Measurements from ENCODE around the gene CEP70. TPM values are rescaled to one million over a fixed set of nuclear protein-coding genes. Genes with fewer than 3 reads are reported as not detected.
"Not testable (repeated sequence)": the region's sequence is repeated elsewhere in the genome, so short reads cannot be mapped to it uniquely, and the experiment has no call there.

CEP70 gene
- total RNA-seq, 1 experiment from 2014 or later = 64.5 TPM

GRCh38 chr3:138491971-138492370 is 102.1 kb downstream of the CEP70 start:
- no TSS peak for BruUV-seq (replicated peaks)
- Histone ChIP-seq H3K9me3 (ENCODE audit: control insufficient read depth, insufficient read depth, low read depth, low read length) (peaks cover 9% of the 10 kb centered on the region; the same call in 1 of the 2 replicates), H3K36me3 (ENCODE audit: control insufficient read depth, insufficient read depth, low read length) (peaks cover 5% of the 10 kb centered on the region; the same call in 1 of the 2 replicates), H3K4me3 (ENCODE audit: low read depth in 2 of 2, low read length in 2 of 2) (no peak overlapping the region), H3K27ac (ENCODE audit: low read length) (no peak overlapping the region), H3K4me1 (ENCODE audit: control insufficient read depth, insufficient read depth, low read length) (no peaks in the 10 kb centered on the region), H3K27me3 (ENCODE audit: control insufficient read depth, insufficient read depth, low read length) (no peaks in the 10 kb centered on the region)
- ATAC-seq (no peak), DNase-seq (ENCODE audit: low read depth, low spot score) (no peak)
- TF ChIP-seq CTCF (IDR thresholded peaks at IDR 0.05) (no peak), TCF7L2 (IDR thresholded peaks at IDR 0.05; ENCODE audit: low read depth, low read length) (no peak), POLR2AphosphoS5 (IDR thresholded peaks at IDR 0.05; ENCODE audit: low read depth, low read length) (no peak), REST (IDR thresholded peaks at IDR 0.05; ENCODE audit: insufficient read depth in 1 of 2, low read depth in 2 of 2, low read length in 1 of 2) (no peak), SIN3A (IDR thresholded peaks at IDR 0.05; ENCODE audit: borderline replicate concordance, insufficient read depth, low read depth, low read length) (no peak)
- POLR2A ChIA-PET = no interaction called here
- intact Hi-C loops (cut with micrococcal nuclease; ENCODE audit: unreplicated experiment) = no loop called here
- in situ Hi-C loops (cut with HindIII; ENCODE audit: low pct_unique_long_range_greater_than_20kb, low sequenced_read_pairs) = no loop called here
- CTCF ChIA-PET = no interaction called here

- H3K4me1 ChIP-seq (ENCODE audit: control insufficient read depth, insufficient read depth, low read length); H3K27ac ChIP-seq (ENCODE audit: low read length); H3K9me3 ChIP-seq (ENCODE audit: control insufficient read depth, insufficient read depth, low read depth, low read length); in situ Hi-C loops (cut with HindIII; ENCODE audit: low pct_unique_long_range_greater_than_20kb, low sequenced_read_pairs); DNase-seq (ENCODE audit: low read depth, low spot score); ATAC-seq; H3K36me3 ChIP-seq (ENCODE audit: control insufficient read depth, insufficient read depth, low read length); intact Hi-C loops (cut with micrococcal nuclease; ENCODE audit: unreplicated experiment); H3K4me3 ChIP-seq (ENCODE audit: low read depth in 2 of 2, low read length in 2 of 2); H3K27me3 ChIP-seq (ENCODE audit: control insufficient read depth, insufficient read depth, low read length); POLR2A ChIA-PET; BruUV-seq (replicated peaks); CTCF ChIA-PET: not testable (repeated sequence)
Measured at GRCh38 chr3:138486580-138486979, 107.5 kb downstream of the CEP70 start.

DNA sequence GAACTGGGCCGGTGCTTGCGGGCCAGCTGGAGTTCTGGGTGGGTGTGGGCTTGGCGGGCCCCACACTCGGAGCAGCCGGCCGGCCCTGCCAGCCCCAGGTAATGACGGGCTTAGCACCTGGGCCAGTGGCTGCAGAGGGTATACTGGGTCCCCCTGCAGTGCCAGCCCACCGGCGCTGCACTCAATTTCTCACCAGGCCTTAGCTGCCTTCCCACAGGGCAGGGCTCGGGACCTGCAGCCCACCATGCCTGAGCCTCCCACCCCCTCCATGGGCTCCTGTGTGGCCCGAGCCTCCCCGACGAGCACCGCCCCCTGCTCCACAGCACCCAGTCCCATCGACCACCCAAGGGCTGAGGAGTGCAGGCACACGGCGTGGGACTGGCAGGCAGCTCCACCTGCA is 109.4 kb downstream of the CEP70 start:
- ATAC-seq; POLR2A ChIA-PET; intact Hi-C loops (cut with micrococcal nuclease; ENCODE audit: unreplicated experiment); DNase-seq (ENCODE audit: low read depth, low spot score); BruUV-seq (replicated peaks); H3K9me3 ChIP-seq (ENCODE audit: control insufficient read depth, insufficient read depth, low read depth, low read length); H3K36me3 ChIP-seq (ENCODE audit: control insufficient read depth, insufficient read depth, low read length); CTCF ChIA-PET; H3K4me3 ChIP-seq (ENCODE audit: low read depth in 2 of 2, low read length in 2 of 2); H3K27me3 ChIP-seq (ENCODE audit: control insufficient read depth, insufficient read depth, low read length); in situ Hi-C loops (cut with HindIII; ENCODE audit: low pct_unique_long_range_greater_than_20kb, low sequenced_read_pairs); H3K4me1 ChIP-seq (ENCODE audit: control insufficient read depth, insufficient read depth, low read length); H3K27ac ChIP-seq (ENCODE audit: low read length): not testable (repeated sequence)
